Esophagus muscularis mucosa (tissue), 4 donors: ENCODE measurements around the gene PDCD4. TPM values are rescaled to one million over a fixed set of nuclear protein-coding genes. Genes with fewer than 3 reads are reported as not detected.

Source experiments
- DNase-seq: peaks from one replicate; pipeline ENCODE4 v3.0.0-alpha.2; 2017; ENCODE audit errors: extremely low spot score
- H3K27ac ChIP-seq, 4 donors: fragments of 200-600 bp; sonication (generic); replicated peaks in 1 of 4; 1 replicate in 3 of 4; 2 replicates in 1 of 4; pipeline ENCODE4 v1.5.1; 2016 to 2019; ENCODE audit warnings: mild to moderate bottlenecking in 1 of 4
- H3K27me3 ChIP-seq, 4 donors: fragments of 200-600 bp; sonication (generic); one replicate each; pipeline versions ENCODE4 v1.5.1 to v1.6.0; 2016 to 2019
- H3K36me3 ChIP-seq, 4 donors: fragments of 200-600 bp; sonication (generic); one replicate each; pipeline ENCODE4 v1.5.1; 2016 to 2019
- H3K4me1 ChIP-seq, 4 donors: fragments of 200-600 bp; sonication (generic); one replicate each; pipeline ENCODE4 v1.5.1; 2016 to 2019
- H3K4me3 ChIP-seq, 4 donors: fragments of 200-600 bp; sonication (generic); 1 replicate in 2 of 4; 2 replicates in 2 of 4; pipeline ENCODE4 v1.5.1; 2016 to 2019; ENCODE audit warnings: mild to moderate bottlenecking in 4 of 4, moderate library complexity in 1 of 4
- H3K9me3 ChIP-seq, 4 donors: fragments of 200-600 bp; sonication (generic); 1 replicate in 3 of 4; 2 replicates in 1 of 4; pipeline ENCODE4 v1.5.1; 2016 to 2019
- EP300 ChIP-seq: sonication (generic); formaldehyde crosslinking; IDR thresholded peaks from one replicate; pipeline ENCODE4 v1.6.1; 2017; ENCODE audit warnings: antibody characterized with exemption
- POLR2A ChIP-seq: fragments of 450-650 bp; IDR thresholded peaks from one replicate; pipeline ENCODE4 v1.6.1; 2017; ENCODE audit warnings: antibody characterized with exemption, moderate library complexity, mild to moderate bottlenecking, low read depth
- POLR2AphosphoS5 ChIP-seq, 2 donors: sonication (generic); formaldehyde crosslinking; IDR thresholded peaks; one replicate each; pipeline ENCODE4 v1.6.1; 2017; ENCODE audit warnings: antibody characterized with exemption in 2 of 2
- WGBS: methylation state at CpG from one replicate; pipeline ENCODE4 v1.1.5; 2018; 5-methylcytosine and 5-hydroxymethylcytosine counted together
- intact Hi-C: fragments of 100-400 bp; cut with DNase I; formaldehyde crosslinking; loops from one replicate; pipeline ENCODE4 v1.15.1; 2023
- total RNA-seq, 4 donors: library from RNA; depleted of rRNA; stranded (reverse); fragments of >200 nt; gene quantifications; one replicate each; pipeline versions ENCODE4 v1.1.0 to v1.2.1, GENCODE V29; 2016
- TF ChIP-seq, protein P1 (sequence below), 3 experiments: fragments of 200-600 bp in 2 of 3; fragments of 450-650 bp in 1 of 3; sonication (generic) in 2 of 3; IDR thresholded peaks; one replicate each; pipeline ENCODE4 v1.5.1; 2017 to 2019; ENCODE audit warnings: antibody characterized with exemption in 3 of 3, mild to moderate bottlenecking in 2 of 3, moderate library complexity in 1 of 3

The PDCD4 gene
- total RNA-seq, 4 donors from 2014 or later, result 65.6 to 97.7 (median 78.3) TPM

DNA sequence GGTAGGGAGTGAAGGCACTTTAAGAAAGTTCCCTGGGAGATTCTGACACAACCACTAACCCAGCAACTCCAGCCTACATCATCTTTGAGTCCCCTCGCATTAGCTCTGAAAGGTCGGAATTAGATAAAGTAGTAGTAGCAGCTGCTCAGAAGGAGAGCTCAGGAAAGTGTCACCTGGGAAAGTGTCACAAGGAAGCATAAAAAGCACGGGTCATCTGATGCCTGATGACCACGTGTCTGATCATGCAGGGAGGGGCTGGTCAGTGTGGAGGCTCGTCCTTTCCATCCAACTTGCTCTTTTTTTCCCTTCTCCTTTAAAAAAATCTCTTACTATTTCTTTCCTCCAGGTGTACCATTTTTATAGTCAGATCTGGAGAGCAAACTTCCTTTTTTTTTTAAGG is 47.1 kb upstream of the PDCD4 start:
- peak overlapping the region; percentile 79 to 88 (median 82) for H3K27ac ChIP-seq
- no peak overlapping the region for H3K4me3 ChIP-seq
- DNase-seq, result no peak
- H3K4me1 ChIP-seq, result peaks cover 56 to 82% (median 77%) of the 10 kb centered on the region in 4 donors
- no peaks in the 10 kb centered on the region for H3K9me3 ChIP-seq
- H3K36me3 ChIP-seq, result peaks cover 0 to 12% (median 0%) of the 10 kb centered on the region in 4 donors
- TF ChIP-seq, protein P1, sequence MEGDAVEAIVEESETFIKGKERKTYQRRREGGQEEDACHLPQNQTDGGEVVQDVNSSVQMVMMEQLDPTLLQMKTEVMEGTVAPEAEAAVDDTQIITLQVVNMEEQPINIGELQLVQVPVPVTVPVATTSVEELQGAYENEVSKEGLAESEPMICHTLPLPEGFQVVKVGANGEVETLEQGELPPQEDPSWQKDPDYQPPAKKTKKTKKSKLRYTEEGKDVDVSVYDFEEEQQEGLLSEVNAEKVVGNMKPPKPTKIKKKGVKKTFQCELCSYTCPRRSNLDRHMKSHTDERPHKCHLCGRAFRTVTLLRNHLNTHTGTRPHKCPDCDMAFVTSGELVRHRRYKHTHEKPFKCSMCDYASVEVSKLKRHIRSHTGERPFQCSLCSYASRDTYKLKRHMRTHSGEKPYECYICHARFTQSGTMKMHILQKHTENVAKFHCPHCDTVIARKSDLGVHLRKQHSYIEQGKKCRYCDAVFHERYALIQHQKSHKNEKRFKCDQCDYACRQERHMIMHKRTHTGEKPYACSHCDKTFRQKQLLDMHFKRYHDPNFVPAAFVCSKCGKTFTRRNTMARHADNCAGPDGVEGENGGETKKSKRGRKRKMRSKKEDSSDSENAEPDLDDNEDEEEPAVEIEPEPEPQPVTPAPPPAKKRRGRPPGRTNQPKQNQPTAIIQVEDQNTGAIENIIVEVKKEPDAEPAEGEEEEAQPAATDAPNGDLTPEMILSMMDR (IDR thresholded peaks at IDR 0.05), result no peak
- no peak for TF ChIP-seq EP300
- TF ChIP-seq POLR2AphosphoS5 (IDR thresholded peaks at IDR 0.05), result no peak
- TF ChIP-seq POLR2A, result no peak
- 76% methylated on average over 5 of the region's 5 CpGs for WGBS
- no peaks in the 10 kb centered on the region for H3K27me3 ChIP-seq
- intact Hi-C loops, result loop anchor here (5.0 kb wide), 1 partner anchor 48 kb away; the partner anchor contains the start of gene PDCD4

DNA sequence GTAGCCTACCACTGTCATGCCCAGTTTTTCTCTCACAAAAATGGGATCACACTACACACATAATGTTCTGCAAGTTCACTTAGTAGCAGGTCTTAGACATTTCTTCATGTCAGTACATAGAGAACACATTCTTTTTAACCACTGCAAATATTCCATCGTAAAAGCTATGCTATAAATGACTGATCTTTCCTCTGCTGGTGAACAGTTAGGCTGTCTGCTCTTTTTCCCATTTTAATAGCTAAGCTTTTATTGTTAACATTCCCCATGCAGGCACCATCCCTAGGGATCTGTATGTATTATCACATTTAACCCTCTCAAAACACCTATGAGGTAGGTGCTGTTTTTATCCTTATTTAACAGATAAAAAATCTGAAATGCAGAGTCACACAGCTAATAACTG is 46.2 kb upstream of the PDCD4 start:
- TF ChIP-seq POLR2A (no peak), EP300 (no peak), POLR2AphosphoS5 (IDR thresholded peaks at IDR 0.05) (no peak)
- TF ChIP-seq, protein P1 (IDR thresholded peaks at IDR 0.05), result no peak
- no peaks in the 10 kb centered on the region for H3K27me3 ChIP-seq
- WGBS, result 65% methylated on average over 1 of the region's 1 CpG
- no peak overlapping the region for H3K4me3 ChIP-seq
- peaks cover 0 to 19% (median 0%) of the 10 kb centered on the region in 4 donors for H3K36me3 ChIP-seq
- H3K9me3 ChIP-seq, result no peaks in the 10 kb centered on the region
- no peak for DNase-seq
- intact Hi-C loops, result loop anchor here (5.0 kb wide), 1 partner anchor 47 kb away; the partner anchor contains the start of gene PDCD4
- H3K4me1 ChIP-seq, result peaks cover 47 to 75% (median 70%) of the 10 kb centered on the region in 4 donors
- H3K27ac ChIP-seq, result peak overlapping the region in 2 of 4 donors; percentile 35 to 88

DNA sequence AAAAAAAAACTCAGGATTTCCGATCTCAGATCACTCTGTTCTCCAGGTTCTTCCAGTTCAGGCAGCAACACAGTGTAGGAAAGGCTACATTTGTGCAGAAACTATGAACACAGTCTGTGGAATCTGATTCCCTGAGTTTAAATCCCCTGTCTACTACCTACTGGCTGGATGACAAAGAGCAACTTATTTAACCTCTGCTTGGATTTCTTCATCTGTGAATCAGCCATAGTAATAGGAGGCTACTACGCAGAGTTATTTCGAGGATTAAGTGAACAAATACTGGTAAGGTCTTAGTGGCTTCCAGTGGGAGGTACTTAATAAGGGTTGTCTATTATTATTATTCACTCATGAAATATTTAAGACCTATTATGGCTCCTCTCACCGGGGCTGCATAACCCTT is 44.3 kb upstream of the PDCD4 start:
- peaks cover 0 to 29% (median 0%) of the 10 kb centered on the region in 4 donors for H3K36me3 ChIP-seq
- no peaks in the 10 kb centered on the region for H3K9me3 ChIP-seq
- H3K27me3 ChIP-seq, result no peaks in the 10 kb centered on the region
- peak overlapping the region; percentile 75 to 84 (median 80) for H3K27ac ChIP-seq
- TF ChIP-seq POLR2A (no peak), POLR2AphosphoS5 (IDR thresholded peaks at IDR 0.05) (peak in 1 of 2 donors; percentile 18), EP300 (no peak)
- TF ChIP-seq, protein P1 (IDR thresholded peaks at IDR 0.05), result no peak
- no peak for DNase-seq
- H3K4me3 ChIP-seq, result no peak overlapping the region
- peaks cover 28 to 56% (median 51%) of the 10 kb centered on the region in 4 donors for H3K4me1 ChIP-seq
- intact Hi-C loops, result loop anchor here (5.0 kb wide), 1 partner anchor 45 kb away; the partner anchor contains the start of gene PDCD4
- 39% methylated on average over 4 of the region's 4 CpGs for WGBS

DNA sequence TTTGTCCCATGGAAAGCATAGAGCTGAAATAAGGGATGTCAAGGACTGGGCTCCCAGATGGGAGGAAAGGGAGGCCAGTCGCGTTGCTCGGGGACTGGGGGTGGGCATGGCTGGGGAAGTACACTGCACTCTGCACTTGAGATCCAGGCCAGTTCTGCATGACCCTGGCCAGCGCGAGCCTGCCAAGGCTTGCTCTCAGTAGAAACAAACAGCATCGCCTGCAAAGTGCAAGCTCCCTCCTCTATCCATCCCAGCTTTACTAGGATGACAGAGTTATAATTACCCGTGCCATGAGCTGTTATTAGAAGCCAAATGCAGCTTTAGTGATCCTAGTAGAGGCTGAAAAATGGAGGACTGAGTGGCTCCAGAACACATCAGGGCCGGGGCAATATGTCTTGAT is 43.9 kb upstream of the PDCD4 start:
- intact Hi-C loops, result loop anchor here (5.0 kb wide), 1 partner anchor 44 kb away; the partner anchor contains the start of gene PDCD4
- no peak overlapping the region for H3K4me3 ChIP-seq
- H3K27ac ChIP-seq, result peak overlapping the region; percentile 75 to 84 (median 80)
- H3K9me3 ChIP-seq, result no peaks in the 10 kb centered on the region
- TF ChIP-seq, protein P1 (IDR thresholded peaks at IDR 0.05), result no peak
- TF ChIP-seq EP300 (no peak), POLR2AphosphoS5 (IDR thresholded peaks at IDR 0.05) (peak in 1 of 2 donors; percentile 17), POLR2A (no peak)
- WGBS, result 44% methylated on average over 8 of the region's 8 CpGs
- H3K27me3 ChIP-seq, result no peaks in the 10 kb centered on the region
- peaks cover 24 to 52% (median 47%) of the 10 kb centered on the region in 4 donors for H3K4me1 ChIP-seq
- no peak for DNase-seq
- peaks cover 0 to 29% (median 0%) of the 10 kb centered on the region in 4 donors for H3K36me3 ChIP-seq

DNA sequence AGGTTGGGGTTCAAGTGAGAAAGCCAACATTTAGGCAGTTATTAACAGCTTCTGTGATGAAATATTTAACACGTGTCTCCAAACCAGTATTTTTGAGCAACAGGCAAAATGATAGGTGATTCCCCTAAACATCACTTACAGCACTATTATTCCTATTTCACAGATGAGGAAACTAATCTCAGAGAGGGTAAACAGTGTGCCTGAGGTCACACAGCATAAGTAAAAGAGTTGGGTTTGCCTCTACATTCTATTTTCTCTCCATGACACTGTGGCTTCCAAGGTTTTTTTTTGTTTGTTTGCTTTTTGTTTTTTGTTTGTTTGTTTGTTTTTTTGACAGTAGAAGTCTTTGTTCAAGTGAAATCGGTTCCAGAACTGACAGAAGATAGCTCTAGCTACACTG is 43.2 kb upstream of the PDCD4 start:
- no peak overlapping the region for H3K4me3 ChIP-seq

More for the DNA sequence above, 43.2 kb upstream of the PDCD4 start:
- no peak for DNase-seq
- H3K36me3 ChIP-seq, result peaks cover 0 to 28% (median 0%) of the 10 kb centered on the region in 4 donors
- peak overlapping the region; percentile 75 to 84 (median 80) for H3K27ac ChIP-seq
- intact Hi-C loops, result loop anchor here (5.0 kb wide), 1 partner anchor 44 kb away; the partner anchor contains the start of gene PDCD4
- no peaks in the 10 kb centered on the region for H3K9me3 ChIP-seq
- no peak for TF ChIP-seq POLR2AphosphoS5 (IDR thresholded peaks at IDR 0.05)
- TF ChIP-seq EP300, result no peak
- no peak for TF ChIP-seq POLR2A
- TF ChIP-seq, protein P1 (IDR thresholded peaks at IDR 0.05), result no peak
- 56% methylated on average over 2 of the region's 2 CpGs for WGBS
- no peaks in the 10 kb centered on the region for H3K27me3 ChIP-seq
- peaks cover 20 to 45% (median 40%) of the 10 kb centered on the region in 4 donors for H3K4me1 ChIP-seq
